Sigmoid colon (tissue), 4 donors: ENCODE data around the gene EML4.

Source experiments
- EP300 ChIP-seq, 4 donors: sonication (generic); formaldehyde crosslinking; IDR thresholded peaks; one replicate each; pipeline ENCODE4 v1.6.1; 2017; ENCODE audit warnings: antibody characterized with exemption in 4 of 4
- POLR2A ChIP-seq, 2 donors: fragments of 450-650 bp; IDR thresholded peaks; one replicate each; pipeline ENCODE4 v1.6.1; 2016; ENCODE audit warnings: antibody characterized with exemption in 2 of 2, mild to moderate bottlenecking in 2 of 2, moderate library complexity in 2 of 2
- TF ChIP-seq, protein P1 (sequence below), 4 experiments: fragments of 450-650 bp in 3 of 4; fragments of 200-600 bp in 1 of 4; IDR thresholded peaks; one replicate each; pipeline ENCODE4 v1.5.1; 2016 to 2019; ENCODE audit warnings: antibody characterized with exemption in 4 of 4, mild to moderate bottlenecking in 3 of 4, moderate library complexity in 2 of 4

DNA sequence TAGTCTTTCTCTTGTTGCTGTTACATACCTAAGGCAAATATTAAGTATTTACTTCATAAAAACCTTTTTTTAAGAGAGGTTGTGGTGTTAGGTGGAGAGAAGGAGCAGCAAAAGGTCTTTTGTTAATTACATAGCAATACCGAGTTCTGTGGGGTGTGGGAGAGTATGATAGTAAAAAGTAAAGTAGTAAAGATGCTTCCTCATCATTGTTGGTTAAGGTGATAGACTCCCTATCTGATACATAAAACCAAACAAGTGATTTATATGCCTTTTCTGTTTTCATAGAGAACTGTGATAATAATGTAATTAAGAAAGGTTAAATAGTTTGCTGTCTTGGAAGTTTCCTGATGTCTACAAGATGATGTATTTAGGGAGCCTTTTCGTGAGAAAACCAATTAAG is 75.4 kb downstream of the EML4 start:
- TF ChIP-seq, protein P1, sequence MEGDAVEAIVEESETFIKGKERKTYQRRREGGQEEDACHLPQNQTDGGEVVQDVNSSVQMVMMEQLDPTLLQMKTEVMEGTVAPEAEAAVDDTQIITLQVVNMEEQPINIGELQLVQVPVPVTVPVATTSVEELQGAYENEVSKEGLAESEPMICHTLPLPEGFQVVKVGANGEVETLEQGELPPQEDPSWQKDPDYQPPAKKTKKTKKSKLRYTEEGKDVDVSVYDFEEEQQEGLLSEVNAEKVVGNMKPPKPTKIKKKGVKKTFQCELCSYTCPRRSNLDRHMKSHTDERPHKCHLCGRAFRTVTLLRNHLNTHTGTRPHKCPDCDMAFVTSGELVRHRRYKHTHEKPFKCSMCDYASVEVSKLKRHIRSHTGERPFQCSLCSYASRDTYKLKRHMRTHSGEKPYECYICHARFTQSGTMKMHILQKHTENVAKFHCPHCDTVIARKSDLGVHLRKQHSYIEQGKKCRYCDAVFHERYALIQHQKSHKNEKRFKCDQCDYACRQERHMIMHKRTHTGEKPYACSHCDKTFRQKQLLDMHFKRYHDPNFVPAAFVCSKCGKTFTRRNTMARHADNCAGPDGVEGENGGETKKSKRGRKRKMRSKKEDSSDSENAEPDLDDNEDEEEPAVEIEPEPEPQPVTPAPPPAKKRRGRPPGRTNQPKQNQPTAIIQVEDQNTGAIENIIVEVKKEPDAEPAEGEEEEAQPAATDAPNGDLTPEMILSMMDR (IDR thresholded peaks at IDR 0.05), result no peak
- TF ChIP-seq POLR2A (IDR thresholded peaks at IDR 0.05), result no peak
- no peak for TF ChIP-seq EP300 (IDR thresholded peaks at IDR 0.05)
